GM21360 (cell line): ENCODE measurements around the gene FAM111B.

Source experiments
- ATAC-seq: cut with Tn5 transposase; IDR thresholded peaks from one replicate; pipeline ENCODE4 v1.9.1; 2021; ENCODE audit warnings: mild to moderate bottlenecking, moderate library complexity; ENCODE audit not compliant: unreplicated experiment

Gene FAM111B

GRCh38 chr11:59152312-59152951 is 45.4 kb downstream of the FAM111B start:
- peak; percentile 79 for ATAC-seq

GRCh38 chr11:59154610-59155009 is 47.6 kb downstream of the FAM111B start:
- ATAC-seq: no peak

GRCh38 chr11:59157433-59157832 is 50.4 kb downstream of the FAM111B start:
- ATAC-seq: no peak

GRCh38 chr11:59158206-59159068 is 51.4 kb downstream of the FAM111B start:
- peak; percentile 93 for ATAC-seq

GRCh38 chr11:59164028-59164427 is 57.0 kb downstream of the FAM111B start:
- no peak for ATAC-seq

- peak; percentile 68 for ATAC-seq
Observed at GRCh38 chr11:59171508-59172322, 64.7 kb downstream of the FAM111B start, which contains the start of gene DTX4. Gene DTX4, plus strand, starts transcription at chr11:59172132. Its CDS starts 464 bp downstream, at chr11:59172596.

- ATAC-seq: peak; percentile 36
Observed at GRCh38 chr11:59172345-59173079, 65.5 kb downstream of the FAM111B start.

GRCh38 chr11:59173080-59173963 is 66.3 kb downstream of the FAM111B start:
- ATAC-seq: no peak

- ATAC-seq: no peak
Observed at GRCh38 chr11:59173964-59174663, 67.1 kb downstream of the FAM111B start.

- no peak for ATAC-seq
Observed at GRCh38 chr11:59174664-59175033, 67.6 kb downstream of the FAM111B start.

GRCh38 chr11:59175091-59175501 is 68.1 kb downstream of the FAM111B start:
- ATAC-seq: no peak

- ATAC-seq: no peak
Observed at GRCh38 chr11:59176330-59176729, 69.3 kb downstream of the FAM111B start.
